Keratinocyte (primary cell): ENCODE data around the gene SCN8A. TPM values are rescaled to one million over a fixed set of nuclear protein-coding genes. Genes with fewer than 3 reads are reported as not detected.

Experiments
- DNase-seq: peaks from one replicate; pipeline ENCODE4 v3.0.0-alpha.2; 2011; ENCODE audit warnings: low read depth, missing footprints, low spot score
- FAIRE-seq: peaks from 2 replicates; lab custom pipeline; 2011; peaks lifted over from hg19 to GRCh38; lab: Jason Lieb, UNC
- H2AFZ ChIP-seq: 2 replicates; pipeline ENCODE4 v1.6.0; 2012; ENCODE audit warnings: low read length, control low read depth, inconsistent platforms; ENCODE audit not compliant: control insufficient read depth
- H3K27ac ChIP-seq: 2 replicates; pipeline ENCODE4 v1.5.1; 2011; ENCODE audit warnings: low read length; ENCODE audit not compliant: control insufficient read depth, insufficient read depth
- H3K27me3 ChIP-seq: 3 replicates; pipeline ENCODE4 v1.6.0; 2011; ENCODE audit warnings: low read length; ENCODE audit not compliant: control insufficient read depth, insufficient read depth; ENCODE audit errors: extremely low read depth
- H3K36me3 ChIP-seq, 2 experiments: 2 replicates in 1 of 2; 3 replicates in 1 of 2; pipeline ENCODE4 v1.5.1; 2011; ENCODE audit warnings: low read length in 2 of 2, mild to moderate bottlenecking in 1 of 2; ENCODE audit not compliant: control insufficient read depth in 2 of 2, insufficient read depth in 2 of 2; ENCODE audit errors: extremely low read depth in 1 of 2
- H3K4me1 ChIP-seq: 3 replicates; pipeline ENCODE4 v1.5.1; 2011; ENCODE audit warnings: low read length; ENCODE audit not compliant: control insufficient read depth, insufficient read depth; ENCODE audit errors: extremely low read depth
- H3K4me2 ChIP-seq: 3 replicates; pipeline ENCODE4 v1.6.0; 2011; ENCODE audit warnings: low read depth, low read length; ENCODE audit not compliant: control insufficient read depth, insufficient read depth; ENCODE audit errors: extremely low read depth
- H3K4me3 ChIP-seq, 3 experiments: fragments of 200-600 bp in 1 of 3; sonication (generic) in 1 of 3; 2 replicates in 2 of 3; 3 replicates in 1 of 3; pipeline ENCODE4 v1.5.1; 2011 to 2016; ENCODE audit warnings: low read length in 3 of 3, mild to moderate bottlenecking in 3 of 3, control low read depth in 2 of 3, inconsistent platforms in 1 of 3, low read depth in 1 of 3, mixed read lengths in 1 of 3, mixed run types in 1 of 3, moderate library complexity in 1 of 3; ENCODE audit not compliant: control insufficient read depth in 2 of 3, insufficient read depth in 2 of 3; ENCODE audit errors: extremely low read depth in 1 of 3
- H3K79me2 ChIP-seq: 2 replicates; pipeline ENCODE4 v1.6.0; 2012; ENCODE audit warnings: low read length; ENCODE audit not compliant: control insufficient read depth, insufficient read depth
- H3K9ac ChIP-seq: 3 replicates; pipeline ENCODE4 v1.6.0; 2011; ENCODE audit warnings: low read length; ENCODE audit not compliant: control insufficient read depth, insufficient read depth; ENCODE audit errors: extremely low read depth
- H3K9me1 ChIP-seq: 3 replicates; pipeline ENCODE4 v1.6.0; 2011; ENCODE audit warnings: low read length; ENCODE audit not compliant: control insufficient read depth, insufficient read depth; ENCODE audit errors: extremely low read depth
- H3K9me3 ChIP-seq: 2 replicates; pipeline ENCODE4 v1.5.1; 2012; ENCODE audit warnings: low read depth, low read length; ENCODE audit not compliant: control insufficient read depth
- H4K20me1 ChIP-seq: 3 replicates; pipeline ENCODE4 v1.6.0; 2011; ENCODE audit warnings: low read length; ENCODE audit not compliant: control insufficient read depth, insufficient read depth; ENCODE audit errors: extremely low read depth
- EZH2 ChIP-seq: IDR thresholded peaks from one replicate; pipeline ENCODE4 v1.6.1; 2012; ENCODE audit warnings: inconsistent platforms, mild to moderate bottlenecking, low read length, moderate library complexity
- dilution Hi-C: fragments of 300-500 bp; cut with MboI; formaldehyde crosslinking; loops from one replicate; pipeline ENCODE4 v1.7.0; 2020; ENCODE audit warnings: low sequenced_read_pairs; ENCODE audit not compliant: extremely low pct_ligation_motif_present
- polyA plus RNA-seq, 5 experiments: library from polyadenylated mRNA; depleted of rRNA in 3 of 5; stranded (reverse) in 3 of 5; stranded (forward) in 1 of 5; unstranded in 1 of 5; fragments of >200 nt; gene quantifications; 1 replicate in 1 of 5; 2 replicates in 3 of 5; 3 replicates in 1 of 5; pipeline versions ENCODE4 v1.2.1 to v1.2.3, GENCODE V29; 2011 to 2012; ENCODE audit warnings: missing spikeins in 2 of 5, low read depth in 1 of 5, low replicate concordance in 1 of 5
- TF ChIP-seq, protein P1 (sequence below), 3 experiments: IDR thresholded peaks in 1 of 3; conservative IDR thresholded peaks in 1 of 3; optimal IDR thresholded peaks in 1 of 3; 2 replicates in 2 of 3; 3 replicates in 1 of 3; pipeline versions ENCODE3 to v1.5.1; 2011; ENCODE audit warnings: low read length in 3 of 3, mild to moderate bottlenecking in 3 of 3, moderate library complexity in 2 of 3, control low read depth in 1 of 3, inconsistent platforms in 1 of 3; ENCODE audit not compliant: insufficient read depth in 2 of 3; ENCODE audit errors: extremely low read depth in 1 of 3

Gene SCN8A
- polyA plus RNA-seq, 1 donor (not counting 4 experiments of a cell fraction or from before 2014, with no cell fraction given), result 1.1 TPM

DNA sequence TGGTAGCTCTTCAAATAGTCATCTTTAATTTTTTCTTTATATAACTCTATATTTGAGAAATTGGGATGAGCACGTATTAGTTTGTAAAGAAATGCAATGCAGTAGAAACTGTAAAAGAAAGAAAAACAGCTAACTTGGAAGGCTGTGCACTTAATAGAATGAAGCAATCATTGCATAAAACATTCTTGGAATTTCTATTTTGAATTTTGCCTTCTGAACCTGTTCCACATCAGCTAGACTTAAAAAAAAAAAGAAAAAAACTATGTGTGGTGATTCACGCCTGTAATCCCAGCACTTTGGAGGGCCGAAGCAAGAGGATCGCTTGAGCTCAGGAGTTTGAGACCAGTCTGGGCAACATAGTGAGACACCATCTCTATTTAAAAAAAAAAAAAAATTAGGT lies 29.4 kb downstream of the SCN8A start:
- no peak overlapping the region for H3K27ac ChIP-seq
- no peaks in the 10 kb centered on the region for H3K36me3 ChIP-seq
- DNase-seq (no peak), FAIRE-seq (no peak)
- no peak overlapping the region for H3K4me2 ChIP-seq
- no peak overlapping the region for H3K9ac ChIP-seq
- H3K27me3 ChIP-seq, result no peaks in the 10 kb centered on the region
- TF ChIP-seq EZH2, result no peak
- no peak overlapping the region for H3K4me3 ChIP-seq
- H4K20me1 ChIP-seq, result no peaks in the 10 kb centered on the region
- no peaks in the 10 kb centered on the region for H3K79me2 ChIP-seq
- no peak overlapping the region for H2AFZ ChIP-seq
- no peaks in the 10 kb centered on the region for H3K9me3 ChIP-seq
- no peaks in the 10 kb centered on the region for H3K4me1 ChIP-seq
- dilution Hi-C loops, result no loop called here
- H3K9me1 ChIP-seq, result no peaks in the 10 kb centered on the region

DNA sequence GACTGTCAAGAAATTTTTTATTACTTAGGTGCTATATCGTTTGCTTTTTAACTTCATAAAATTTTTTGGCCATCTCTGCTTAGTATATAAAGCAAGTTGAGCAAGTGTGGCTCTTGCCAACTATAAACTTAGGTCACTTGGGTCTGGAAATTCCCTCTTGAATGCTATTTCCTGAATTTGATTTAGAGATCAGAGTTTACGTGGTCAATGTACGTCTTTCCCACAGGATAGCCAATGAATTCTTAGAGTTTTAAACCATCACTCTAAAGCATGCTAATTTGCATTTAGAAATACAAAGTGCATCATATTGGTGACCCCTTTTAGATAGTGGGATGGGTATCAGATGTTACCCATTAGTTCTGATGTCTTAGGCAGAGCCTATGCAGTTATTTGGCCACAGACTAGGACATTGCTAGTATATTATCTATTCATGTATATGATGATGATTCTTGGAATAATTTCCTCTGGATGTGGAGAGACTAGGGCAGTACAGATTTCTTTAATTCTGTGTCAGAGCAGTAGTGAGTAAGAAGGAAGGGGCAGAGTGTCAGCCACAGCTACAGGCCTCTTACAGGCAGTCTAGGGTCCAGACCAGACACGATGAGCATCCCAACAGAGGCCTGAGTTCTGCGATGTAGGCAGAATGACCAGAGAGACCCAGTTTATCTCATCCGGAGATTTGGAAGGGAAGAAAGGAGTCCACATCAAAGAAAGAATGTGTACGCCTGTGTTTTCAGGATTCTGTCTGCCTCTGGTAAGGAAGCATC lies 30.3 kb downstream of the SCN8A start:
- dilution Hi-C loops, result no loop called here
- Histone ChIP-seq H3K4me2 (no peak overlapping the region), H3K4me1 (no peaks in the 10 kb centered on the region), H3K4me3 (no peak overlapping the region), H3K27me3 (peaks cover 4% of the 10 kb centered on the region), H3K9me3 (no peaks in the 10 kb centered on the region), H2AFZ (no peak overlapping the region), H4K20me1 (no peaks in the 10 kb centered on the region), H3K9ac (no peak overlapping the region), H3K9me1 (no peaks in the 10 kb centered on the region), H3K79me2 (no peaks in the 10 kb centered on the region), H3K36me3 (no peaks in the 10 kb centered on the region), H3K27ac (no peak overlapping the region)
- FAIRE-seq (no peak), DNase-seq (no peak)
- TF ChIP-seq, protein P1, sequence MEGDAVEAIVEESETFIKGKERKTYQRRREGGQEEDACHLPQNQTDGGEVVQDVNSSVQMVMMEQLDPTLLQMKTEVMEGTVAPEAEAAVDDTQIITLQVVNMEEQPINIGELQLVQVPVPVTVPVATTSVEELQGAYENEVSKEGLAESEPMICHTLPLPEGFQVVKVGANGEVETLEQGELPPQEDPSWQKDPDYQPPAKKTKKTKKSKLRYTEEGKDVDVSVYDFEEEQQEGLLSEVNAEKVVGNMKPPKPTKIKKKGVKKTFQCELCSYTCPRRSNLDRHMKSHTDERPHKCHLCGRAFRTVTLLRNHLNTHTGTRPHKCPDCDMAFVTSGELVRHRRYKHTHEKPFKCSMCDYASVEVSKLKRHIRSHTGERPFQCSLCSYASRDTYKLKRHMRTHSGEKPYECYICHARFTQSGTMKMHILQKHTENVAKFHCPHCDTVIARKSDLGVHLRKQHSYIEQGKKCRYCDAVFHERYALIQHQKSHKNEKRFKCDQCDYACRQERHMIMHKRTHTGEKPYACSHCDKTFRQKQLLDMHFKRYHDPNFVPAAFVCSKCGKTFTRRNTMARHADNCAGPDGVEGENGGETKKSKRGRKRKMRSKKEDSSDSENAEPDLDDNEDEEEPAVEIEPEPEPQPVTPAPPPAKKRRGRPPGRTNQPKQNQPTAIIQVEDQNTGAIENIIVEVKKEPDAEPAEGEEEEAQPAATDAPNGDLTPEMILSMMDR (optimal IDR thresholded peaks at IDR 0.05 in 1 of 3, IDR thresholded peaks at IDR 0.05 in 1 of 3, conservative IDR thresholded peaks at IDR 0.05 in 1 of 3; ENCODE audit: extremely low read depth in 1 of 3, insufficient read depth in 2 of 3, low read length in 3 of 3), result no peak
- no peak for TF ChIP-seq EZH2
